GM12878 (cell line): Measurements from ENCODE around the gene APOLD1. TPM values are rescaled to one million over a fixed set of nuclear protein-coding genes. Genes with fewer than 3 reads are reported as not detected.

Source experiments
- E4F1 ChIP-seq: fragments of 450-650 bp; IDR thresholded peaks from 2 replicates; pipeline ENCODE4 v1.6.1; 2018; ENCODE audit warnings: borderline replicate concordance, mild to moderate bottlenecking; ENCODE audit not compliant: partially characterized antibody
- FOS ChIP-seq: IDR thresholded peaks from 3 replicates; pipeline ENCODE4 v1.6.1; 2011; ENCODE audit warnings: borderline replicate concordance; ENCODE audit not compliant: insufficient read length; ENCODE audit errors: extremely low read depth
- GABPA ChIP-seq: IDR thresholded peaks from 2 replicates; pipeline ENCODE4 v1.6.1; 2014; ENCODE audit warnings: antibody characterized with exemption, low read depth, mild to moderate bottlenecking, inconsistent platforms
- NBN ChIP-seq: fragments of 450-650 bp; IDR thresholded peaks from 2 replicates; pipeline ENCODE4 v1.6.1; 2016
- PBX3 ChIP-seq: IDR thresholded peaks from 2 replicates; pipeline ENCODE4 v1.6.1; 2011; ENCODE audit warnings: mild to moderate bottlenecking, low read depth, low read length, moderate library complexity; ENCODE audit not compliant: insufficient replicate concordance
- SIN3A ChIP-seq: IDR thresholded peaks from 2 replicates; pipeline ENCODE4 v1.6.1; 2012; ENCODE audit warnings: low read depth, low read length, improper control_type of control experiment
- SPI1 ChIP-seq: IDR thresholded peaks from 2 replicates; pipeline ENCODE4 v1.6.1; 2011; ENCODE audit warnings: low read depth, mild to moderate bottlenecking, low read length, moderate library complexity, borderline replicate concordance; ENCODE audit not compliant: insufficient read depth
- SRF ChIP-seq, 2 experiments: IDR thresholded peaks; 2 replicates each; pipeline ENCODE4 v1.6.1; 2011; ENCODE audit warnings: low read depth in 2 of 2, low read length in 2 of 2, mild to moderate bottlenecking in 1 of 2, moderate library complexity in 1 of 2
- SUPT20H ChIP-seq: IDR thresholded peaks from 2 replicates; pipeline ENCODE4 v1.6.1; 2011; ENCODE audit warnings: low read depth, mild to moderate bottlenecking, low read length, moderate library complexity, borderline replicate concordance; ENCODE audit not compliant: control insufficient read depth
- SUZ12 ChIP-seq: fragments of 200-600 bp; sonication (generic); IDR thresholded peaks from one replicate; pipeline ENCODE4 v1.6.1; 2018; ENCODE audit warnings: antibody characterized with exemption, mild to moderate bottlenecking; ENCODE audit not compliant: unreplicated experiment
- TARDBP ChIP-seq: IDR thresholded peaks from 2 replicates; pipeline ENCODE4 v1.6.1; 2016; ENCODE audit warnings: borderline replicate concordance
- WRNIP1 ChIP-seq: IDR thresholded peaks from 2 replicates; pipeline ENCODE4 v1.6.1; 2011; ENCODE audit warnings: low read depth, low read length, improper control_type of control experiment, borderline replicate concordance
- ZZZ3 ChIP-seq: IDR thresholded peaks from 2 replicates; pipeline ENCODE4 v1.6.1; 2011; ENCODE audit warnings: low read depth; ENCODE audit not compliant: control insufficient read depth, insufficient read length
- polyA plus RNA-seq, 11 experiments: library from polyadenylated mRNA; depleted of rRNA in 4 of 11; unstranded in 6 of 11; stranded (reverse) in 5 of 11; fragments of >200 nt; fragmentation: Nextera tagmentation in 4 of 11; fragmentation: Illumina TruSeq in 1 of 11; extraction: Ambion mirVana in 4 of 11; extraction: Trizol in 1 of 11; gene quantifications; 1 replicate in 1 of 11; 2 replicates in 10 of 11; pipeline versions ENCODE4 v1.2.1 to v1.2.3, GENCODE V29; 2011 to 2016; ENCODE audit warnings: inconsistent platforms in 2 of 11, missing spikeins in 2 of 11, low read depth in 1 of 11
- total RNA-seq, 4 experiments: library from RNA; depleted of rRNA in 3 of 4; stranded (reverse); fragments of >200 nt in 3 of 4; fragmentation: Illumina TruSeq in 1 of 4; extraction: Trizol in 1 of 4; gene quantifications; 2 replicates each; pipeline versions ENCODE4 v1.2.1 to v1.2.3, GENCODE V29; 2013 to 2021

The APOLD1 gene
- total and polyA plus RNA-seq, 10 of the 15 experiments (the other 5 are each of a cell fraction or from before 2014, with no cell fraction given) = 1.1 to 8.9 (median 4.2) TPM

GRCh38 chr12:12776261-12776660 lies 9.2 kb upstream of the APOLD1 start (continued):
- TF ChIP-seq PBX3 = no peak
- no peak for TF ChIP-seq FOS
- TF ChIP-seq SUZ12 = no peak
- TF ChIP-seq SRF (IDR thresholded peaks at IDR 0.05; ENCODE audit: low read depth in 2 of 2, low read length in 2 of 2) = no peak
- no peak for TF ChIP-seq ZZZ3
- no peak for TF ChIP-seq SUPT20H
- no peak for TF ChIP-seq WRNIP1
- TF ChIP-seq TARDBP = no peak
- no peak for TF ChIP-seq GABPA
- TF ChIP-seq NBN = no peak
- no peak for TF ChIP-seq SPI1
- TF ChIP-seq E4F1 = no peak
- no peak for TF ChIP-seq SIN3A
